Cerebellar nuclear complex (tissue), 1 donor: ENCODE data around the gene POU2AF3.
"Not testable (repeated sequence)": the region's sequence is repeated elsewhere in the genome, so short reads cannot be mapped to it uniquely, and the experiment has no call there.

Source experiments
- DNase-seq, 2 experiments: peaks; one replicate each; lab custom pipeline; 2025; lab: John Stamatoyannopoulos, UW

POU2AF3 gene

GRCh38 chr11:111301004-111301841 is 2.9 kb downstream of the POU2AF3 start:
- DNase-seq = no peak

- no peak for DNase-seq
Observed at GRCh38 chr11:111301842-111302118, 3.4 kb downstream of the POU2AF3 start.

DNA sequence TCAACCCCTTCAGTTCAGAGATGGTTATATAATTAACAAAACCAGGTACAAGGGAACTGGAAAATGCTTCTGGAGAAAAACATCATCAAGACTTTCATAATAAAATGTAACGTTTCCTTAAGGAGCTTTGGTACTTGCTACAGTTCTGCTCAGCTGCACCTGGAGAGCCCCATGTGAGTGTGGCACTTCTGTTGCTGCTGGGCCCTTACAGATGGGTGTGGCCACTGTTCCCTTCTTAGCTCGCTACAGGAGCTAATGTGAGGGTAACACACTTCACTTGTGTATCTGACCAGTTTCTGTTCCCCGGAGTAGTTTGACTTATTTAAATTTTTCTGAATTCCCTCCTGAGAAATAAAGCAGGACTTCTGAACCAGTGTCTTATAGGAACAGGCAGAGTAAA is 4.0 kb downstream of the POU2AF3 start:
- DNase-seq = no peak

- DNase-seq = no peak
Observed at GRCh38 chr11:111303461-111303860, 5.1 kb downstream of the POU2AF3 start.

DNA sequence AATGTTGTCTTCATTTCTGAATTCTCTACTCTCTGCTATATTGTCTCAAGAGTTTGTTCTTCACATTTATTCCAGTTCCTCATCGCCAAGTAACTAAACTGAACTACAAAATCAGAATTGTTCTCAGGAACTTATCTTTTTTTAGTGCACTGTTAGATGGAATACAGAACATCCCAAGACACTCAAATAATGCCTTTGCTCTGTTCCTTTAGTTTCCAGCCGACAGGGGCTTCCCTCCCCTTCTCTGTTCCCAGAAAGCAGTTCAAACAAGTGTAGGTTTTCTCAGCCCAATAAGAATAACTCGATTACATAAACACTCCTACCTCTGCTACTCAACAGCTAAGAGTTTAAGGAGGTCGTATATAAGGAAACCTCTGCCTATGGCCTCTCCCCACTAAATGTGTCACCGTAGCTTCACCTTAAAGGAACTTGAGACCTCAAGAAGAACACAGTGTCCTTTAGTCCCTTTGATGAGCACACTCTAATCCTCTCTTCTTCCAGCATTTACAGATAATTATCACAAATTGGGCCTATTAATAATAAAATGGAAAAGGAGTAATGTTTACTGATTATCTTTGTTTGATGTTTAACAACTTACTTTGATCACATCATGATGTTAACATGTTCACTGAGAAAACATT is 6.9 kb downstream of the POU2AF3 start:
- DNase-seq = no peak

- no peak for DNase-seq
Observed at GRCh38 chr11:111305876-111306275, 7.5 kb downstream of the POU2AF3 start.

- DNase-seq = no peak
Observed at GRCh38 chr11:111306321-111306720, 8.0 kb downstream of the POU2AF3 start.

DNA sequence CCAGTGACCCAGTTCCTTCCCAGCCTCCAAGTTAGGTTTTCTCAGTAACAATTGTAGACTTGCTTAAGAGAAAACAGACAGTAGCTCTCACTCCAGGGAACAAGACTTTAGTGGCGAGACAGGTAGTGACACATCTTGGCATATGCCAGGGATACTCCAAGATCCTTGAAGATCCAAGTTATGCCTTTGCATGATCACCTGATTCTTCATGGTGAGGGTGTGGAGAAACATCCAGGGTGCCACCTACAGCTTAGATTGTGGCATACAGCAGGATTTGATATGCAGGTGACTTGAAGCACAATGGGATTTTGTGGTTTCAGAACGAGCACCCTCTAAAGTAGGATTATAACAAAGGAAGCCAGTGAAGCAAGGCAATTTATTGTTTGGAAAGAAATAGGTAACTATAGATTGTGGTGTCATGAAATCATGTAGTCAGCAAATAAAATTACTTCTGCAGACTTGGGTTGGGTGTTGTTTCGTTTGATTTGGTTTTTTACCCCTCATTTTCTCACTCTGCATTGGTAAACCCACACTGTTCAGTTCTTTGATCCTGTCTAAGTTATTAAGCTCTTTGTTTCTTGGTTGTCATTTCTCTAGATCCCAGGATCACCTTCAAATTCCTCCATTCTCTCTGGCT is 9.2 kb downstream of the POU2AF3 start:
- DNase-seq = no peak

DNA sequence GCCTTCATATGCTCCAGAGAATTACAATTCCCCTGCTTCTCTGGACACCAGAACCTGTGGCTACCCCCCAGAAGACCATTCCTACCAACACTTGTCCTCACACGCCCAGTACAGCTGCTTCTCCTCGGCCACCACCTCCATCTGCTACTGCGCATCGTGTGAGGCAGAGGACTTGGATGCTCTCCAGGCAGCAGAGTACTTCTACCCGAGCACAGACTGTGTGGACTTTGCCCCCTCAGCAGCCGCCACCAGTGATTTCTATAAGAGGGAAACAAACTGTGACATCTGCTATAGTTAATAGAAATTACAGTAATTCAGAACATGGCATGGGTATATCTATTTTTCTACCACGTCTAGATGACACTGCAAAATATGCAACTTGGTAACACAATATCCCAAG is 9.8 kb downstream of the POU2AF3 start:
- no peak for DNase-seq

DNA sequence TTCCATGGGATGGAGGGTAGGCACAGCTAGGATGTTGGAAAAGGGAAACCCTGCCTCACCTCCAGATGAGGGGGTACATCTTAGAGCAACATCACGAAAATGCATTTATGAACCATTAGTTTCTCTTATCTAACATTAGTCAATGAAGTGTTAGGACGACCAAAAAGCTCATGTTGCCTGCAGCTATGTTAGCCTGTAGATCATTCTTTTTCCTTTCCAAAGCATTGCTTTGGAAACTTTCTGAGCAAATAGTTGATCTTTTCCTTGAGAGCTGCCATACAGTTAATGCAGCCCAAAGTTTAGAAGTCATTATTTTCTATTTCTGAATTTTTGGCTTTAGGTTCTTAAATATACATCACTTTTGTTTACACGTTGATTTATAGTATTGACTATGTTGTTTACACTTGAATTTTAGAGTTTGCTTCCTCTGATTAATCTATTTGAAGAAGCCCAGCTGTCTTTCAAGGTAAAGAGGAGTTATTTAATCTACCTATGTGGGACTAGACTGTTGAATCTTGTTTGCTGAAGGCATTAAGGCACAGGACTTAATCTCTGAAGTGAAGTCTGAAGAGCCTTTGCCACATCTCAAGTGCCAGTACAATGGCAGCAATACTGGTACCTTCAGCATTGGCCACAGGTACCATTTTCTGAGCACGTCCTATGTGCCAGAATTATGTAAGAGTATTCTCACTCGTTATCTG is 11.0 kb downstream of the POU2AF3 start:
- no peak for DNase-seq

DNA sequence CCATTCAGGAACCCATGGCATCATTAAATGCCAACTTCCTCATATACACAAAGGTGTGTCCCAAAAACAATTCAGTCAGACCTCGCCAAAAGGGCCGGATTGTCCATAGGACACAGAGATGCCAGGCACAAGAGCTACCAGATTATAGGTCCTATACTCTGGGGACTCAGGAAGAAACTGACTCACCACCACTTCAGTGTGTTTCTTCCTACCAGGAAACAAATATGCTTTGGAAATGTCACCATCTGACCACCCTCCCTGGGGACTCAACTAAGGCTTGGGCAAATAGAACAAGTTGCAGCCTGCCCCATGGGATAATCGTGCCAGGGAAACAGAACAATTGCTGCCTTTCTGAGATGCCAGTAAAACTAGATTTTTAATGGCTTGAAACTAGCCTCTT is 11.7 kb downstream of the POU2AF3 start:
- no peak for DNase-seq

DNA sequence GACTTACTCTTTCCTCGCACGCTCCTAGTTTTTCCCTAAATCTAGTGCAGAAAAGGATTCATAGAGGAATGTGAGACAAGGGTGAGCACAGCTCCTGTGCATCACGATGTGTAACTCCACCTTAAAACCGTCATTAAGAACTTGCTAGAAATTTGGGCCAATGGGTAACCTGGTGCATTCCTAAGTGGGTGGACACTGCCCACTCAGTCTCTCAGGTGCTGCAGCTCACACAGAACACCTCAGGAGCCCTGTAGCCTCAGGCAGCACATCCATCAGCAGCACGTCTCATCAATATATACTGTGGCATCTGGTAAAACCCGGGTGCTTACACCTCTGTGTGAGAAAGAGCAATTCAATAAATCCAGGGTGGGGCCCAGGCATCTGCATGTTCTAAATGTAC is 12.4 kb downstream of the POU2AF3 start:
- DNase-seq = no peak

- DNase-seq = no peak
Observed at GRCh38 chr11:111312076-111312475, 13.7 kb downstream of the POU2AF3 start.

GRCh38 chr11:111319296-111319695 is 20.9 kb downstream of the POU2AF3 start:
- DNase-seq = no peak

DNA sequence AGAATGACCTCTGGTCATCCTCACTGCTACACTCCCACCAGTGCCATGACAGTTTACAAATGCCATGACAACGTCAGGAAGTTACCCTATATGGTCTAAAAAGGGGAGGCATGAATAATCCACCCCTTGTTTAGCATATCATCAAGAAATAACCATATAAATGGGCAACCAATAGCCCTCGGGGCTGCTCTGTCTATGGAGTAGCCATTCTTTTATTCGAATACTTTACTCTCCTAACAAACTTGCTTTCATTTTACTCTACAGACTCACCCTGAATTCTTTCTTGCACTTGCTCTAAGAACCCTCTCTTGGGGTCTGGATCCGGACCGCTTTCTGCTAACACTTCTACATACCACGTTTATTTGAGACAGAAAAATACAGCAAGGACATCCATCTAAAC is 21.9 kb downstream of the POU2AF3 start:
- not testable (repeated sequence) for DNase-seq

- no peak for DNase-seq
Observed at GRCh38 chr11:111320728-111321568, 22.6 kb downstream of the POU2AF3 start.

- no peak for DNase-seq
Observed at GRCh38 chr11:111322534-111322933, 24.2 kb downstream of the POU2AF3 start.

DNA sequence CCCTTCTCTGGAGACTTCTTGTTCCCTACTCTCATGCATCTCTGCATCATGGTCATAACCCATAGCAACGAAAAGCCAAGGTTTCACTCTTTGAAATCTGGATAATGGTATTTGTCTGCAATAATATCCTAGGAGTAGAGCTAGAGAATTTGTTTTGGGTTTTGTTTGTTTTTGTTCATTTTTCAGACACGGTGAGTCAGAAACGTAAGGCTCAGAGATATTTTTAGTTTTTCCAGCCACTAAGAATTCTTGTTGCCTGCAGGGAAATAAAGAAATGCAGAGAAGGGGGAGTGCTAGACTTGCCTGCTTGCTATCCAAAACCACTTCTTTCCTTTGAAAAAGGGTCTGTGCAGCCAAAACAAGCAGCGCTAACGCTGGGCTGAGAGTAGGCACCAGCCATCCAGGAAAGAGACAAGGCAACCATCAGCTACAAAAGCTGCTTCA is 26.0 kb downstream of the POU2AF3 start:
- no peak for DNase-seq

GRCh38 chr11:111325259-111325658 is 26.9 kb downstream of the POU2AF3 start:
- DNase-seq = no peak

DNA sequence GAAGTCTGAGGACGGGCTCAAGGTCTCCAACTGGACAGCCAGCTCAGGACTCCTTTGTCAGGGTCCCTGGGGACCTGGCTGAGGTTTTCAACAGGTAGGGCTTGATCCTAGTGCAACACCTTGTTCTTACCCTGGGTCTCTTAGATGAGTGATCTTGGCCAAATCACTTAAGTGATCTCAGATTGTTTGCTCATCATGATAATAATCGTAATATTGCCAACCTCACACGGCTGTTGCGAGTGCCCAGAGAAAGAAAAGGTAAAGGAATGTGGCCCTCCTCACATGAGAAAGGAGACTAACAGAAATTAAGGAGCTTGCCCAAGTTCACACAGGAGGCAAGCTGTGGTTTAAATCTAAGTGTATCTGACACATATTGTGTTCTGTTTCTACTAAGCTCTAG is 28.5 kb downstream of the POU2AF3 start:
- DNase-seq = no peak

DNA sequence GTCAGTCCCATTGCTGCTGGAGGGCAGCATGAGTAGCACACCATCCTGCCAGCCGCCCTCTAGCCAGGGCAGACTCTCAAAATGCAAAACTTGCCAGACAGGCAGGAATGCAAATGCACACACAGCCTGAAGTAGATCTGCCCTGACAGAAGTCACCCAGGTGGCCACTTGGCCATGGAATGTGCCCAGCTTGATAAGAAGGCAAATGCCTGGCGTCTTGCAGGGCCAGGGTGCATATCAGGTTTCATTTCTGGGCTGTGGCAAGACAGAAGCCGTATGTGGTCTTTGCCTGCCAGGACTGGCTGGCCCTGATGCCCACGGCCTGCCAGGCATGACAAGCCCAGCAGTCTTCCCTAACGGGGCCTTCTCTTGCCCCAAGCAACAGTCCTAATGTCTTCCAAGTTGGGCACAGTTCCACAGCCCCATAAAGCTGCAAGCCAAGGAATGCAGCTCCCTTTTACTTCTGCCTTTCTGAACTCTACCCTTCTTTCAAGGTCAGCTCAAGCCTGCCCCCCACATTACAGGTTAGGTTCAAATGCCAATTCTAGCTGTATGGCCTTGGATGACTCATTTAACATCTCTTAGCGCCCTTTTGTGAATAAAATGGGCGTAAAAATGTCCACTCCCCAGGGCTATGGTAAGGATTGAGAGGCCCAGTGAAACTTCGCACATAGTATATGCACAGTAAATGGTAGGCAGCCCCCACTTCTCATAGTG is 29.7 kb downstream of the POU2AF3 start:
- peak; percentile 92 to 99 for DNase-seq
